ENCODE measurements around the gene CCM2.
A peak's percentile ranks its signal among the peaks of the same experiment; 100 is the strongest.
"Not testable (repeated sequence)": the region's sequence is repeated elsewhere in the genome, so short reads cannot be mapped to it uniquely, and the experiment has no call there.

CCM2 gene

DNA sequence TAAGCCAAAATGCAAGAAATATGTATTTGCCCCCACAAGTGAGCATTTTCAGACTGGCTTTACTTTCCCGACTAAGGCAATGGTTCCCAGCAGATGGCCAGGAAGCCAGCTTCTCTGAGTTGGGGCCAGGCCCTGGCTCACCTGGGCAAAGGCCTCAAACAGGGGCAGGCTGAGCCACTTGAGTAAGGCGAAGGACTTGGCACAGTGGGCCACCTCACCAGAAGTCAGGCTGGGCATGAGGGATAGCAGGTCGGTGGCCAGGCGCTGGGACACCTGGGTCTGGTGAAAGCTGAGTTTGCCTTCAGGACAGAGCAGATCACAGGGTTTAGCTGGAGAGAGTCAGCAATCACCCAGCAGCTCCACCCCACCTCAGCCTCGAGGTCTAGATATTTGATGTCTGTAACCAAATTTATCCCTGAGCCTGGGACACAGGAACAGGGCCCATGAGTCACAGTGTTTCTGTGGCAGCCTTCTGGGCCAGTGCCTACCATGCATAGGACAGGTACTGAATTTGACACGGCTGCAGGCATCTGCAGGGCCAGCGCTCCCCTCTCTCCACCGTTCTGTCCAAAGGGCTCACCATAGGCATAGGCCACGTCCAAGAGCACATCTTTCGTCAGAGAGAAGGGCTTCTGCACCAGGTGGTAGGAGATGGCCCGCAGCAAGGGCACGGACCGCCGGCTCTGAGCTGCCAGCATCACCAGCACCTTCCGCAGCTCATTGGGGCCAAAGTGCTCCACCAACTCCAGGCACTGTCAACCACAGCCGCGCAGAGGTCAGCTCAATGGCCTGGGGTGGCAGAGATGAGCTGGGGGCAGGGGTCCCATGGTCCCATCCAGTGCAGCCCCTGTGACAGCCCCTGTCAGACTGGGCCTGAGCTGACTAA lies 104.2 kb downstream of the CCM2 start:
- DNase-seq (ENCODE audit: low spot score) = peak; percentile 36

GRCh38 chr7:45104844-45105587 lies 105.0 kb downstream of the CCM2 start:
- DNase-seq (ENCODE audit: low spot score) = no peak

DNA sequence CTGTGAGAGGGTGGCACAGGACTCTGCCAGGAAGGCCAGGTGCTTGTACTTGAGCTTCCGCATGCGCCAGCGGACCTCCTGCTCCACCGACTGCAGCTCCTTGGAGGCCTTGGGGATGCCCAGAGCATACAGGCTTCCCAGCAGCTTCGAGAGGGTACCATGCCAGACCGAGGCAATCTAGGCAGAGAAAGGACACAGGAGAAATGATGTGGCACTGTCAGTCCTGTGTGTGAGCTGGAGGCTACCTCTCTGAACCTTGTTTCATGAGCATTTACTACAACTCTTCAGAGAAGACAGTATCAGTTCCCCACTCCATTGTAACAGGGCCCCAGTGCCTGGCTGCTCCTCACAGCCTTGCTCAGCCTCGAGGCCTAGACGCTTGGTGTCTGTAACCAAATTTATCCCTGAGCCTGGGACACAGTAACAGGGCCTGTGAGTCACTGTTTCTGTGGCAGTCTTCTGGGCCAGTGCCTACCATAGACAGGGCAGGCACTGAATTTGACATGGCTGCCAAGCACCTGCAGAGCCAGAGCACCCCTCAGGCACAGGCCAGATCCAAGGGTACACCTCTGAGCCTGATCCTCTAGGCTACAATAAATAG lies 105.7 kb downstream of the CCM2 start:
- DNase-seq (ENCODE audit: low spot score) = peak; percentile 17

DNA sequence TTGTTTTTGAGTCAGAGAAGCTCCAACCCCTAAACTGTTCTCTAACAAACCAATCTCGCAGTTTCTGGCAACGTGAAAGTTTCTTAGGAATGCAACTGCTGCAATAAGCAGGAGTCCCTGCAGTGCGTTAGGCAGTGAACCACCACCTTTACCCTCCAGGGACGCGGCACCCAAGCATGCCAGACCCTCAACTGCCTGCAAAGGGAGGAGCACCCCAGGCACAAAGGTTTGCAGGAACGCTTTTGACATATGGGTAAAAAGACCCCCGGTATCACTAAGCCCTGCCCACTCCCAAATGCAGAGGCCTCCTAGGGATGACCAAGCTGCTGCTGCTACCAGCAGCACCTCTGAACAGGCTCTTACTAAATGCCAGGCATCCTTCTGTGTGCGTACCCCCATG lies 106.8 kb downstream of the CCM2 start:
- no peak for DNase-seq (ENCODE audit: low spot score)

DNA sequence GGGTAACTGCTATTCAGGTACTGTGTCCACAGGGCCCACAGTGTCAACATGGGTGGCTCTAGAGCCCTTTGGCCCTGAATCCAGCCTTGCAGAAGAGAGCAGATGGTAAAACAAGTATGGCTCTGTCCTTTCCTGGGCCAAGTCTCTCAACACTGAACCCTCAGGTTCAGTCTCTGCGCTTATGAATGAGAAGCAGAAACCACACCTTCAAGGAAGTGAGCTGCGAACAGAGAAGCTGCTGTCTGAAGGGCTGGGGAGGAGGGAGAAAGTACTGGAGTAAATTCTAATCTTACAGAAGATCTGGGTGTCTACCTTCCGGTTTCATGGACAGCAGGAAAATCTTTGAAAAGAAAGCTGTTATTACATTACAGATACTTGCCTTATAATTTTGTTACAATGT lies 107.4 kb downstream of the CCM2 start:
- no peak for DNase-seq (ENCODE audit: low spot score)

GRCh38 chr7:45108863-45109262 lies 108.9 kb downstream of the CCM2 start:
- DNase-seq (ENCODE audit: low spot score) = peak; percentile 31

GRCh38 chr7:45111298-45112223 lies 111.6 kb downstream of the CCM2 start, which contains the start of gene TBRG4:
TBRG4 (minus strand) TSS chr7:45111697; CDS start chr7:45109237, 2,460 bp downstream.
- DNase-seq (ENCODE audit: low spot score) = peak; percentile 95

- DNase-seq (ENCODE audit: low spot score) = no peak
Measured at GRCh38 chr7:45112648-45113047, 112.6 kb downstream of the CCM2 start.

- not testable (repeated sequence) for DNase-seq (ENCODE audit: low spot score)
Measured at GRCh38 chr7:45114257-45114656, 114.3 kb downstream of the CCM2 start.

DNA sequence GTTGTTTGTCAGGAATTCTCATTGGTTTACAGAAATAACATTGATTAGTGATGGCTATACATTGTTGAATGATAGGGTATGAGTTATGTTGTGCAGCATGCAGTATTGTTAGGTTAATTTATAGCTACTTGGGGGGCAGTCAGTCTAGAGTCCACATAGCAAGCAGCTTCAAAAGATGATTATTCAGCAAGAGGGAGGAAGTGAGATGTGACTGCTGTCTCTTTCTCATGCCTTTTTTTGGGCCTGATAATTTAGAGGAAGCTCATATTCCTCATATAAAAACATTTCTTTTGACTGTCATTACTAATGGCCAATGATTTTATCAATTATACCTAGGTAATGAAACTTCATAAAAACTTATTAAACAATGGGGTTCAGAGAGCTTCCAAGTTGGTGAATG lies 114.9 kb downstream of the CCM2 start:
- no peak for DNase-seq (ENCODE audit: low spot score)

DNA sequence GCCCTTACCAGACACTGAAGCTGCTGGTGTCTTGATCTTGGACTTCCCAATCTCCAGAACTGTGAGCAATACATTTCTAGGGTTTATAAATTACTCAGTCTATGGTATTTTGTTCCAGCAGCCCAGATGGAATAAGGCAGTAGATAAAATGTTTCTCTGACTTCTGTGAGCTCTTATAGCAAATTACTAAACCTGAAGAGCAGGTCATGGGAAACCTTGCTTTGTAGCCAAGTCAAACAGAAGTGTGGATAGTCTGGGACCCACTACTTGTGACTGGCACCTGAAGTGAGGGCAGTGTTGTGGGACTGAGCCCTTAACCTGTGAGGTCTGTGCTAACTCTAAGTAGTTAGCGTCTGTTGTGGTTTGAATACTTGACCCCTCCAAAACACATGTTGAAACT lies 116.0 kb downstream of the CCM2 start:
- DNase-seq (ENCODE audit: low spot score) = no peak

- DNase-seq (ENCODE audit: low spot score) = no peak
Measured at GRCh38 chr7:45117582-45117981, 117.6 kb downstream of the CCM2 start.

GRCh38 chr7:45118292-45118691 lies 118.3 kb downstream of the CCM2 start:
- DNase-seq (ENCODE audit: low spot score) = no peak

DNA sequence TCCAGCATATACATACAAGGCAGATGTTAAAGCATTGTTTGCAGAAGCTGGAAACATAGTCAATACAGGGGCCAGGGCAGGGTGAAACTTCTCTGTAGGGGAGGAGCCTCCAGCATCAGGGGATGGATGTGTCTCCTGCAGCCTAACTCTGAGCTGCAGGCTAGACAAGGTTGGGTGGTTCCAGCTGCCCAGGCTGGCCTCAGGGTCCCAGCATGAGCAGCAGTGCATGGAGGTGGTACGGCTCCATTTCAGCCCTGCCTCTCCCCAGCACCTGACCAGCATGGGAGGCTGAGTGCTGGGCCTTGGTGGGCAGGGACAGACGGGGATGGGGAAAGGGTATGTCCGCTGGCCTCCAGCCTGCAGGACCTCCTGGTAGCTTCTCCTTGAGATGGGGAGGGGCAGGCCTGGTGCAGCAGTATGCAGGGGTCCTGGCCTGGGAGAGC lies 118.9 kb downstream of the CCM2 start:
- DNase-seq (ENCODE audit: low spot score) = no peak

GRCh38 chr7:45119550-45119949 lies 119.5 kb downstream of the CCM2 start:
- DNase-seq (ENCODE audit: low spot score) = no peak

DNA sequence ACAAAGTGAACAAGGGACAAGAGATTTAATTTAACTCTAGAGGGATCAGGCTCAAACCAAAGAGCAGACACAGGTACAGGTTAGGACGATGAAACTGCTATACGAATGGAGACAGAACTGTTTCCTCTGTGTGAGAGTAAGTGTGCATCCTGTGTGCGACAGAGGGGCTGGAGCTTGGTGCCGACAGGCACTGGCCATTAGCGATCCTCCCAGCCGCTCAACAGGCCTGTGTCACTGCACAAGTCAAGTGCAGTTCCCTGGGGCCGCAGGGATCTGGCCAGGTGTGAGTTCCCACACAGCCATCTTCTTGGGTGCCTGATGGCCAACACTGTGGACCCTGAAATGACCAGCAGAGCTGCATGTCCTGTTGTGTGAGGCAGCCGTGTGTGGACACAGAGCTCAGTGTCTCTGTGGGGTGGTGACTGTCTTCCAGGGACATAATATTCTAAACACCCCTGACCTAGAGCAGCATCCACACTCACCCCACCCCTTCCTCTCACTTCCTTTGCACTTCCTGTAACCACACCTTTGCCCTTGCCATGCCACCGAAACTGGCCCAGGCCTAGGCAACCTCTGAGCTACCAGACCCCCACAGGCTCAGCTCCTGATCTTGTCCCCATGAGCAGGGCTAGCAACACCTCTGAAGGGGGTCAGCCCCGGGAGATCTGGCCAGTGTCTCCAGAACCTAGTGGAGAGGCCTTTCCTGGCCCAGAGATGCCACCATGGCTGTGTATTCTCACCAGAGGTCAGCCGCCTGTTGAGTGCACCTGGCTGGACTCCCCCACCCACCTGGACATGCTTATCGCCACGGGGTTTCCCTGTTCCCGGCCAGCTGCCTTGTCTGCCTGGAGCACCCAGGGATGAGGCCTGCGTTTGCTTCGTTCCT lies 123.2 kb downstream of the CCM2 start:
- no peak for DNase-seq (ENCODE audit: low spot score)

- DNase-seq (ENCODE audit: low spot score) = no peak
Measured at GRCh38 chr7:45123913-45124710, 124.1 kb downstream of the CCM2 start.

DNA sequence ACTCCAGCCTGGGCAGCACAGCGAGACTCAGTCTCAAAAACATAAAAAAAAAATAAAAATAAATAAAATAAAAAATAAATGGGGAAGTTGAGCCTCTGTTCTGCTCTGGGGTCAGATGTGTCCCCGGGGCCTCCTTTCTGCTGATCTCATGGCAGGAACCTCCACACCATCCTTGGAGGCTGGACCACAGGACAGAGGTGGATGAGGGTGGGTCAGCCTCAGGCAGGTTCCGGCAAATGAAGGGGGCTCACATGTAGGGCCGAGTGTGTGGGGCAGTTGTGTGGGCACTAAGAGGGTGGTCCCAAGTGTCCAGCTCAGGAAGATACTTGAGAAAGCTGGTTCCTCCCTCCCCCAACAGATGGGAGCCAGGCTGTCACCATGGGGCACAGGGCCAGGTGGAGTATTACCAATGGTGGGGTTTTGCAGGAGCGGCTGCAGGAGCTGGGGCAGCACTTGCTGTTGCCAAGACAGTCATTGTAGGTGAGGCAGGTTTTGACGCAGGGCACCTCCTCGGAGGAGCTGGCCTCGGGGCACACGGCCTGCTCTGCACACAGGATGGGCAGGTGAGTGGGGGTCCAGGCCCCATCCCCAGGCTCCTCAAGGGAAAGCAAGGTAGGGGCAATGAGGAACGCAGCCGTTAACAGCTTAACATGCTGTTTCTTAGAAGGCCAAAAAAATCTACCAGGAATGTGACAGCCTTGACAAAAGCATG lies 125.3 kb downstream of the CCM2 start:
- no peak for DNase-seq (ENCODE audit: low spot score)

Data from ecto neural progenitor cell (in vitro differentiated cells).